ENCODE data around the gene LRRTM4. TPM values are rescaled to one million over a fixed set of nuclear protein-coding genes. Genes with fewer than 3 reads are reported as not detected.
A peak's percentile ranks its signal among the peaks of the same experiment; 100 is the strongest.

LRRTM4 gene
- total and polyA plus RNA-seq, 2 experiments from 2014 or later: 0.44 to 6.5 TPM

GRCh38 chr2:77404189-77404588 lies 118.0 kb downstream of the LRRTM4 start:
- Histone ChIP-seq H3K4me3 (no peak overlapping the region), H3K79me2 (no peaks in the 10 kb centered on the region), H3K9me2 (replicated peaks; ENCODE audit: insufficient read depth) (no peaks in the 10 kb centered on the region), H3K27ac (no peak overlapping the region), H2AFZ (no peak overlapping the region), H3K36me3 (replicated peaks; ENCODE audit: insufficient read depth, low read depth) (no peaks in the 10 kb centered on the region), H3K4me2 (no peak overlapping the region), H3K27me3 (no peaks in the 10 kb centered on the region), H3K9me3 (ENCODE audit: low read depth) (no peaks in the 10 kb centered on the region), H3K4me1 (ENCODE audit: insufficient read depth) (no peaks in the 10 kb centered on the region), H4K20me1 (ENCODE audit: insufficient read depth, poor library complexity, severe bottlenecking) (no peaks in the 10 kb centered on the region)
- TF ChIP-seq EZH2phosphoT487 (IDR thresholded peaks at IDR 0.05; ENCODE audit: low read depth, severe bottlenecking, unreplicated experiment) (no peak), CTCF (IDR thresholded peaks at IDR 0.05; ENCODE audit: poor library complexity) (no peak), EZH2 (IDR thresholded peaks at IDR 0.05; ENCODE audit: borderline replicate concordance) (no peak)
- no peak for DNase-seq (ENCODE audit: low spot score)
- 91% methylated on average over 1 of the region's 1 CpG for WGBS (ENCODE audit: low lambda C conversion rate, missing lambda C conversion rate)

GRCh38 chr2:77398970-77399600 lies 123.1 kb downstream of the LRRTM4 start:
- WGBS (ENCODE audit: low lambda C conversion rate, missing lambda C conversion rate): 77% methylated on average over 4 of the region's 4 CpGs

GRCh38 chr2:77397763-77398162 lies 124.4 kb downstream of the LRRTM4 start:
- Histone ChIP-seq H3K79me2 (no peaks in the 10 kb centered on the region), H3K36me3 (replicated peaks; ENCODE audit: insufficient read depth, low read depth) (no peaks in the 10 kb centered on the region), H3K4me1 (ENCODE audit: insufficient read depth) (no peaks in the 10 kb centered on the region), H3K9me3 (ENCODE audit: low read depth) (no peaks in the 10 kb centered on the region), H3K27ac (no peak overlapping the region), H2AFZ (no peak overlapping the region), H3K4me3 (no peak overlapping the region), H4K20me1 (ENCODE audit: insufficient read depth, poor library complexity, severe bottlenecking) (no peaks in the 10 kb centered on the region), H3K4me2 (no peak overlapping the region), H3K9me2 (replicated peaks; ENCODE audit: insufficient read depth) (no peaks in the 10 kb centered on the region), H3K27me3 (no peaks in the 10 kb centered on the region)
- DNase-seq (ENCODE audit: low spot score): peak; percentile 7
- no peak for TF ChIP-seq CTCF (IDR thresholded peaks at IDR 0.05; ENCODE audit: poor library complexity)
- no peak for TF ChIP-seq EZH2phosphoT487 (IDR thresholded peaks at IDR 0.05; ENCODE audit: low read depth, severe bottlenecking, unreplicated experiment)
- TF ChIP-seq EZH2 (IDR thresholded peaks at IDR 0.05; ENCODE audit: borderline replicate concordance): no peak
- WGBS (ENCODE audit: low lambda C conversion rate, missing lambda C conversion rate): 65% methylated on average over 2 of the region's 2 CpGs

More at GRCh38 chr2:77398970-77399600, 123.1 kb downstream of the LRRTM4 start:
- Histone ChIP-seq H2AFZ (no peak overlapping the region), H3K27ac (no peak overlapping the region), H3K4me1 (ENCODE audit: insufficient read depth) (no peaks in the 10 kb centered on the region), H3K9me2 (replicated peaks; ENCODE audit: insufficient read depth) (no peaks in the 10 kb centered on the region), H3K4me3 (no peak overlapping the region), H3K27me3 (no peaks in the 10 kb centered on the region), H3K4me2 (no peak overlapping the region), H3K9me3 (ENCODE audit: low read depth) (no peaks in the 10 kb centered on the region), H3K79me2 (no peaks in the 10 kb centered on the region), H3K36me3 (replicated peaks; ENCODE audit: insufficient read depth, low read depth) (no peaks in the 10 kb centered on the region), H4K20me1 (ENCODE audit: insufficient read depth, poor library complexity, severe bottlenecking) (no peaks in the 10 kb centered on the region)
- no peak for DNase-seq (ENCODE audit: low spot score)
- TF ChIP-seq EZH2 (IDR thresholded peaks at IDR 0.05; ENCODE audit: borderline replicate concordance) (no peak), EZH2phosphoT487 (IDR thresholded peaks at IDR 0.05; ENCODE audit: low read depth, severe bottlenecking, unreplicated experiment) (no peak), CTCF (IDR thresholded peaks at IDR 0.05; ENCODE audit: poor library complexity) (no peak)

All from hepatocyte (in vitro differentiated cells).